OCI-LY1 (cell line): ENCODE data around the gene SMYD3.

Source experiments
- H2AFZ ChIP-seq: fragments of 200-600 bp; sonication (generic), shearing (Covaris generic); 2 replicates; pipeline ENCODE4 v1.6.0; 2014; ENCODE audit warnings: antibody characterized with exemption, mild to moderate bottlenecking, low read length
- H3F3A ChIP-seq: fragments of 200-600 bp; sonication (generic), shearing (Covaris generic); 2 replicates; pipeline ENCODE4 v1.6.0; 2014; ENCODE audit warnings: mild to moderate bottlenecking, antibody characterized with exemption, low read length, moderate library complexity; ENCODE audit not compliant: insufficient read depth
- H3K27ac ChIP-seq: fragments of 200-600 bp; sonication (generic); 2 replicates; pipeline ENCODE4 v1.5.1; 2014; ENCODE audit warnings: low read length, mixed run types, mild to moderate bottlenecking, low read depth; ENCODE audit not compliant: poor library complexity, severe bottlenecking
- H3K27me3 ChIP-seq: fragments of 200-600 bp; sonication (generic); 2 replicates; pipeline ENCODE4 v1.6.0; 2014; ENCODE audit warnings: antibody characterized with exemption, mild to moderate bottlenecking, low read length, moderate library complexity; ENCODE audit not compliant: insufficient read depth
- H3K36me3 ChIP-seq: fragments of 200-600 bp; sonication (generic); 2 replicates; pipeline ENCODE4 v1.6.1; 2014; ENCODE audit warnings: mild to moderate bottlenecking, antibody characterized with exemption, low read length, moderate library complexity, mixed read lengths; ENCODE audit not compliant: insufficient read depth
- H3K4me1 ChIP-seq: fragments of 200-600 bp; sonication (generic); 2 replicates; pipeline ENCODE4 v1.5.1; 2014; ENCODE audit warnings: mild to moderate bottlenecking, low read length, moderate library complexity; ENCODE audit not compliant: insufficient read depth, severe bottlenecking
- H3K4me2 ChIP-seq: fragments of 200-600 bp; sonication (generic), shearing (Covaris generic); 2 replicates; pipeline ENCODE4 v1.6.1; 2014; ENCODE audit warnings: low read length
- H3K4me3 ChIP-seq: fragments of 200-600 bp; sonication (generic); 2 replicates; pipeline ENCODE4 v1.5.1; 2014; ENCODE audit warnings: low read length, low read depth, mild to moderate bottlenecking, mixed read lengths; ENCODE audit not compliant: poor library complexity, severe bottlenecking
- H3K79me2 ChIP-seq: fragments of 200-600 bp; shearing (Covaris generic); 2 replicates; pipeline ENCODE4 v1.6.1; 2016; ENCODE audit warnings: mixed run types, low read length, mixed read lengths; ENCODE audit not compliant: insufficient read depth
- H3K9ac ChIP-seq: fragments of 200-600 bp; sonication (generic), shearing (Covaris generic); 2 replicates; pipeline ENCODE4 v1.6.1; 2014; ENCODE audit warnings: mild to moderate bottlenecking, low read length, mixed read lengths
- H3K9me2 ChIP-seq: fragments of 200-600 bp; sonication (generic), shearing (Covaris generic); 2 replicates; pipeline ENCODE4 v1.6.1; 2014; ENCODE audit warnings: low read depth, mild to moderate bottlenecking, low read length, mixed read lengths
- H3K9me3 ChIP-seq: fragments of 200-600 bp; shearing (Covaris generic); 2 replicates; pipeline ENCODE4 v1.6.1; 2014; ENCODE audit warnings: low read length, mixed read lengths
- H4K20me1 ChIP-seq: fragments of 200-600 bp; sonication (generic), shearing (Covaris generic); 2 replicates; pipeline ENCODE4 v1.6.0; 2016; ENCODE audit warnings: mild to moderate bottlenecking, low read length; ENCODE audit not compliant: insufficient read depth
- CTCF ChIP-seq: fragments of 200-600 bp; sonication (generic), shearing (Covaris generic); IDR thresholded peaks from 2 replicates; pipeline ENCODE4 v1.5.1; 2017; ENCODE audit warnings: mild to moderate bottlenecking, antibody characterized with exemption, low read length, moderate library complexity, mixed read lengths
- EZH2 ChIP-seq: fragments of 200-600 bp; sonication (generic), shearing (Covaris generic); IDR thresholded peaks from 2 replicates; pipeline ENCODE4 v1.8.0; 2017; ENCODE audit warnings: borderline replicate concordance, mixed run types, mild to moderate bottlenecking, antibody characterized with exemption, low read length, moderate library complexity, mixed read lengths

Gene SMYD3

GRCh38 chr1:246197076-246197475 is 310.0 kb downstream of the SMYD3 start:
- H3K79me2 ChIP-seq: no peaks in the 10 kb centered on the region
- no peaks in the 10 kb centered on the region for H4K20me1 ChIP-seq
- H3K36me3 ChIP-seq: no peaks in the 10 kb centered on the region
- H3F3A ChIP-seq: no peaks in the 10 kb centered on the region
- H3K4me2 ChIP-seq: no peak overlapping the region
- H3K4me1 ChIP-seq: no peaks in the 10 kb centered on the region
- H3K9me3 ChIP-seq: no peaks in the 10 kb centered on the region
- H3K4me3 ChIP-seq: no peak overlapping the region
- no peaks in the 10 kb centered on the region for H3K27me3 ChIP-seq
- TF ChIP-seq EZH2 (no peak), CTCF (no peak)
- no peak overlapping the region for H2AFZ ChIP-seq
- no peak overlapping the region for H3K9ac ChIP-seq
- H3K9me2 ChIP-seq: no peaks in the 10 kb centered on the region
- H3K27ac ChIP-seq: no peak overlapping the region

- Histone ChIP-seq H3K9me2 (no peaks in the 10 kb centered on the region), H3K4me1 (no peaks in the 10 kb centered on the region), H3K36me3 (no peaks in the 10 kb centered on the region), H3K4me2 (no peak overlapping the region), H3K27me3 (no peaks in the 10 kb centered on the region), H3K4me3 (no peak overlapping the region), H4K20me1 (no peaks in the 10 kb centered on the region), H3K79me2 (no peaks in the 10 kb centered on the region), H3K9me3 (no peaks in the 10 kb centered on the region), H3K27ac (no peak overlapping the region), H3F3A (no peaks in the 10 kb centered on the region), H3K9ac (no peak overlapping the region), H2AFZ (no peak overlapping the region)
- TF ChIP-seq CTCF: no peak
- TF ChIP-seq EZH2: no peak
These were observed 311.8 kb downstream of the SMYD3 start for GRCh38 chr1:246195296-246195695.

- no peaks in the 10 kb centered on the region for H3K9me2 ChIP-seq
- no peak overlapping the region for H3K27ac ChIP-seq
- no peaks in the 10 kb centered on the region for H3K9me3 ChIP-seq
- H3K36me3 ChIP-seq: no peaks in the 10 kb centered on the region
- H3K4me1 ChIP-seq: no peaks in the 10 kb centered on the region
- H3K9ac ChIP-seq: no peak overlapping the region
- H3K4me2 ChIP-seq: no peak overlapping the region
- H3F3A ChIP-seq: no peaks in the 10 kb centered on the region
- H3K27me3 ChIP-seq: no peaks in the 10 kb centered on the region
- no peaks in the 10 kb centered on the region for H3K79me2 ChIP-seq
- no peaks in the 10 kb centered on the region for H4K20me1 ChIP-seq
- TF ChIP-seq EZH2 (no peak), CTCF (no peak)
- H3K4me3 ChIP-seq: no peak overlapping the region
- H2AFZ ChIP-seq: no peak overlapping the region
These were observed 313.5 kb downstream of the SMYD3 start for GRCh38 chr1:246193537-246193936.
